Upper lobe of right lung (tissue), 1 donor: ENCODE results near the gene DHX8. TPM values are rescaled to one million over a fixed set of nuclear protein-coding genes. Genes with fewer than 3 reads are reported as not detected.

Experiments used
- ATAC-seq: fragments of 200-7000 bp; cut with Tn5 transposase; one replicate; pipeline ENCODE4 v1.9.1; 2020; ENCODE audit warnings: mild to moderate bottlenecking, moderate library complexity
- DNase-seq: peaks from one replicate; pipeline ENCODE4 v3.0.0-alpha.2; 2020
- H3K27ac ChIP-seq: fragments of 200-600 bp; one replicate; pipeline ENCODE4 v1.8.0; 2022
- H3K27me3 ChIP-seq: fragments of 200-600 bp; one replicate; pipeline ENCODE4 v1.8.0; 2022; ENCODE audit warnings: mild to moderate bottlenecking
- H3K36me3 ChIP-seq: fragments of 200-600 bp; one replicate; pipeline ENCODE4 v1.8.0; 2022
- H3K4me1 ChIP-seq: fragments of 200-600 bp; one replicate; pipeline ENCODE4 v1.8.0; 2022
- H3K4me3 ChIP-seq: fragments of 200-600 bp; one replicate; pipeline ENCODE4 v1.8.0; 2022; ENCODE audit warnings: mild to moderate bottlenecking
- H3K9me3 ChIP-seq: fragments of 200-600 bp; one replicate; pipeline ENCODE4 v1.8.0; 2022
- CTCF ChIP-seq: fragments of 200-600 bp; IDR thresholded peaks from one replicate; pipeline ENCODE4 v1.8.0; 2022; ENCODE audit warnings: antibody characterized with exemption
- intact Hi-C: fragments of 100-400 bp; cut with DNase I; formaldehyde crosslinking; loops from one replicate; pipeline ENCODE4 v1.11.0; 2022
- total RNA-seq: library from RNA; stranded (reverse); fragmentation: NEBNext Ultra II Directional; extraction: Animal tissue kit (Norgen Biotek cat#: 25700); gene quantifications from one replicate; pipeline ENCODE4 v1.2.1, GENCODE V29; 2021
- donor health status: DM: no; HTN: yes; CAD: no; lungs with severe emphysema.

The DHX8 gene
- total RNA-seq, 1 donor from 2014 or later: 50.8 TPM

- intact Hi-C loops: no loop called here
- ATAC-seq: no peak
- peaks cover 14% of the 10 kb centered on the region for H3K4me1 ChIP-seq
- H3K27ac ChIP-seq: no peak overlapping the region
- no peaks in the 10 kb centered on the region for H3K9me3 ChIP-seq
- no peak for DNase-seq
- no peak overlapping the region for H3K4me3 ChIP-seq
- H3K27me3 ChIP-seq: no peaks in the 10 kb centered on the region
- no peak for TF ChIP-seq CTCF
- H3K36me3 ChIP-seq: no peaks in the 10 kb centered on the region
Measured at GRCh38 chr17:43574896-43575525, 91.2 kb downstream of the DHX8 start.

Other genes with a start within 250 kb of the DHX8 start
- gene RNU2-1, start 250.0 kb upstream of the DHX8 start, total RNA-seq: 7,693 TPM
- gene ARL4D, start 85.0 kb upstream of the DHX8 start, total RNA-seq: 18.5 TPM
- 4.0 TPM for gene ETV4, start 62.4 kb downstream of the DHX8 start, total RNA-seq
- 1.5 TPM for gene MEOX1, start 177.9 kb downstream of the DHX8 start, total RNA-seq